HEK293T (cell line): ENCODE measurements around the gene VAMP2.

ENCODE experiments used
- BHLHE40 ChIP-seq: fragments of 450-650 bp; IDR thresholded peaks from 2 replicates; pipeline ENCODE4 v1.6.1; 2016; ENCODE audit warnings: mild to moderate bottlenecking, moderate library complexity, borderline replicate concordance
- FOXA1 ChIP-seq: fragments of 450-650 bp; IDR thresholded peaks from 2 replicates; pipeline ENCODE4 v1.6.1; 2016; ENCODE audit warnings: mild to moderate bottlenecking
- L3MBTL2 ChIP-seq: fragments of 450-650 bp; conservative IDR thresholded peaks from 2 replicates; pipeline ENCODE4 v1.6.1; 2016; ENCODE audit warnings: mild to moderate bottlenecking
- LEF1 ChIP-seq: fragments of 450-650 bp; IDR thresholded peaks from 2 replicates; pipeline ENCODE4 v1.6.1; 2017; ENCODE audit warnings: mild to moderate bottlenecking, borderline replicate concordance
- NFRKB ChIP-seq: fragments of 450-650 bp; IDR thresholded peaks from 2 replicates; pipeline ENCODE4 v1.6.1; 2016; ENCODE audit warnings: mild to moderate bottlenecking, moderate library complexity
- PKNOX1 ChIP-seq: fragments of 450-650 bp; IDR thresholded peaks from 2 replicates; pipeline ENCODE4 v1.6.1; 2016
- SP1 ChIP-seq: fragments of 450-650 bp; IDR thresholded peaks from 2 replicates; pipeline ENCODE4 v1.6.1; 2017
- ZNF384 ChIP-seq: fragments of 450-650 bp; IDR thresholded peaks from 2 replicates; pipeline ENCODE4 v1.6.1; 2016

- peak; percentile 53 for TF ChIP-seq L3MBTL2
- no peak for TF ChIP-seq SP1
- no peak for TF ChIP-seq BHLHE40
- no peak for TF ChIP-seq LEF1
- TF ChIP-seq NFRKB: no peak
- TF ChIP-seq PKNOX1: no peak
- TF ChIP-seq ZNF384: no peak
- no peak for TF ChIP-seq FOXA1
Observed at GRCh38 chr17:8120520-8121406, 42.0 kb downstream of the VAMP2 start.
